Activated CD8-positive, alpha-beta memory T cell treated with anti-CD3 and anti-CD28 coated beads, Interleukin-2, amount 50 U/mL, for 1 hour (primary cell): ENCODE results near the gene HDAC8.

ENCODE experiments used
- DNase-seq: peaks from one replicate; pipeline ENCODE4 v3.0.0-alpha.2; 2020; ENCODE audit errors: extremely low read depth

The HDAC8 gene

DNA sequence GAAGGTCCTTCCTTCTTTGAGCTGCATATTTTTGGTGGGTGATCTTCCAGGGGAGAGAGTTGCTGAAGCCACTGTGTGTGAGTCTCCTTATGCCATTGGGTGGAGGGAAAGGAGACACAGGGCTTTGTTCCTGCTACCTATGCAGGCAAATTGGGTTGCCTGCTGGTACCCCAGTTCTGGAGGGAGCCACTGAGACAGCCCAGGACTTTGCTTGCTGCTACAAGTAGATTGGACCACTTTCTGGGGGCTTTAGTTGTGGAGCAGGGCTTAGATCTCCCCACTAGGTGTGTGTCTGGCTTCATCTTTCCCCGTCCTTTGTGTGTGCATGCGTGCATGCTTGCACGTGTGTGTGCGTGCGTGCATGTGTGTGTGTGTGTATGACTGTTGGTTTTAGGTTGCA, 276.9 kb downstream of the HDAC8 start:
- DNase-seq, result no peak

GRCh38 chrX:72294497-72294896, 278.1 kb downstream of the HDAC8 start:
- DNase-seq, result no peak

GRCh38 chrX:72282302-72282701, 290.3 kb downstream of the HDAC8 start:
- DNase-seq, result no peak

DNA sequence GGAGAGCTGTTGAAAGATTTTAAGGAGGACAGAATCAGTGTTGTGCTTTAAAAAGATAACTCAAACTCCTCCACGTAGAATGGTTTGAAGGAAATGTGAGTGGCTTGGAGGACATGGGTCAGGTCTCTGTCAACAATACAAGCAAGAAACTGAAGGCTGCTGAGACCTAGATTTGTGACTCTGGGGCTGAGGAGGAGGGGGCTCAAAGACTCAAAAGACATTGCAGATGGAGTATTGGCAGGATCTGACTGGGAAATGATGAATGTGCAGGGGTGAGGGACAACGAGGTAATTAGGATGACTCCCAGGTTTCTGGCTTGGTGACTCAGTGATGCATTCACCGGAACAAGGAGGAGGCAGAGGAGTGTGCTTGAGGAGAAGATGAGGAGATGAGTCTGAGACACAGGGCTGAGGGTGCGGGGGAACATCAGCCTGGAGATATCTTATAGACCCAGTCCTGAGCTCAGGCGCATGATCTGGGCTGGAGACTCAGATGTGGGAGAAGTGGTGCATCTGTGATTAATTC, 292.3 kb downstream of the HDAC8 start:
- no peak for DNase-seq
